T-helper 17 cell (primary cell): Measurements from ENCODE around the gene NAIF1. TPM values are rescaled to one million over a fixed set of nuclear protein-coding genes. Genes with fewer than 3 reads are reported as not detected.

Experiments
- ATAC-seq: fragments of 150-1000 bp; cut with Tn5 transposase; 2 replicates; pipeline ENCODE4 v1.10.0; 2021; ENCODE audit warnings: mild to moderate bottlenecking, moderate library complexity
- DNase-seq, 3 donors: peaks; one replicate each; pipeline versions ENCODE4 v3.0.0 to v3.0.0-alpha.2; 2020 to 2021
- H3K9me3 ChIP-seq: one replicate; pipeline ENCODE4 v1.7.0; 2013; ENCODE audit warnings: low read length, mild to moderate bottlenecking; ENCODE audit not compliant: control insufficient read depth, poor library complexity, severe bottlenecking
- H3K27ac Mint-ChIP-seq: one replicate; pipeline ENCODE4 v1.8.0; 2022; ENCODE audit warnings: mild to moderate bottlenecking, moderate library complexity, mixed read lengths
- H3K27me3 Mint-ChIP-seq: one replicate; pipeline ENCODE4 v1.8.0; 2022; ENCODE audit warnings: mixed read lengths
- H3K36me3 Mint-ChIP-seq: one replicate; pipeline ENCODE4 v1.8.0; 2022; ENCODE audit warnings: low read depth, mixed read lengths
- H3K4me1 Mint-ChIP-seq: one replicate; pipeline ENCODE4 v1.8.0; 2022; ENCODE audit warnings: mild to moderate bottlenecking, mixed read lengths
- H3K4me3 Mint-ChIP-seq: one replicate; pipeline ENCODE4 v1.8.0; 2022; ENCODE audit warnings: mild to moderate bottlenecking, moderate library complexity, mixed read lengths
- total RNA-seq, 4 donors: library from RNA in 2 of 4; stranded (reverse) in 2 of 4; gene quantifications; one replicate each; pipeline ENCODE4 v1.2.3 and lab custom pipeline; 2022 to 2026

NAIF1 gene
- total RNA-seq, 2 donors from 2014 or later = 11.6 to 15.2 TPM

GRCh38 chr9:128098297-128099230 is 31.4 kb upstream of the NAIF1 start:
- H3K4me1 Mint-ChIP-seq = peaks cover 38% of the 10 kb centered on the region
- no peaks in the 10 kb centered on the region for H3K9me3 ChIP-seq
- ATAC-seq = peak; percentile 42
- H3K36me3 Mint-ChIP-seq = peaks cover 5% of the 10 kb centered on the region
- DNase-seq = peak in 1 of 3 donors; percentile 42
- peak overlapping the region; percentile 68 for H3K27ac Mint-ChIP-seq
- H3K4me3 Mint-ChIP-seq = peak overlapping the region; percentile 60
- no peaks in the 10 kb centered on the region for H3K27me3 Mint-ChIP-seq

GRCh38 chr9:128097543-128098296 is 30.6 kb upstream of the NAIF1 start:
- H3K36me3 Mint-ChIP-seq = peaks cover 5% of the 10 kb centered on the region
- ATAC-seq (no peak), DNase-seq (no peak)
- peak overlapping the region; percentile 94 for H3K27ac Mint-ChIP-seq
- H3K4me1 Mint-ChIP-seq = peaks cover 38% of the 10 kb centered on the region
- H3K27me3 Mint-ChIP-seq = no peaks in the 10 kb centered on the region
- H3K9me3 ChIP-seq = no peaks in the 10 kb centered on the region
- no peak overlapping the region for H3K4me3 Mint-ChIP-seq

- ATAC-seq = no peak
- Mint-ChIP-seq H3K27me3 (no peaks in the 10 kb centered on the region), H3K27ac (peak overlapping the region; percentile 94), H3K36me3 (peaks cover 3% of the 10 kb centered on the region), H3K4me3 (no peak overlapping the region), H3K4me1 (peaks cover 36% of the 10 kb centered on the region)
- no peak for DNase-seq
- H3K9me3 ChIP-seq = no peaks in the 10 kb centered on the region
Observed at GRCh38 chr9:128096616-128097536, 29.8 kb upstream of the NAIF1 start.

GRCh38 chr9:128094950-128095544 is 27.9 kb upstream of the NAIF1 start:
- DNase-seq (no peak), ATAC-seq (no peak)
- peak overlapping the region; percentile 94 for H3K27ac Mint-ChIP-seq
- H3K4me3 Mint-ChIP-seq = no peak overlapping the region
- H3K27me3 Mint-ChIP-seq = no peaks in the 10 kb centered on the region
- no peaks in the 10 kb centered on the region for H3K36me3 Mint-ChIP-seq
- peaks cover 41% of the 10 kb centered on the region for H3K4me1 Mint-ChIP-seq
- H3K9me3 ChIP-seq = no peaks in the 10 kb centered on the region

- DNase-seq (peak; percentile 46 to 70 (median 57)), ATAC-seq (peak; percentile 93)
- no peaks in the 10 kb centered on the region for H3K27me3 Mint-ChIP-seq
- H3K4me3 Mint-ChIP-seq = peak overlapping the region; percentile 86
- H3K36me3 Mint-ChIP-seq = no peaks in the 10 kb centered on the region
- peak overlapping the region; percentile 94 for H3K27ac Mint-ChIP-seq
- H3K4me1 Mint-ChIP-seq = peaks cover 45% of the 10 kb centered on the region
- H3K9me3 ChIP-seq = no peaks in the 10 kb centered on the region
Observed at GRCh38 chr9:128094166-128094949, 27.2 kb upstream of the NAIF1 start.

- Mint-ChIP-seq H3K27ac (peak overlapping the region; percentile 94), H3K27me3 (no peaks in the 10 kb centered on the region), H3K36me3 (no peaks in the 10 kb centered on the region), H3K4me1 (peaks cover 46% of the 10 kb centered on the region), H3K4me3 (peak overlapping the region; percentile 59)
- DNase-seq (no peak), ATAC-seq (peak; percentile 38)
- H3K9me3 ChIP-seq = no peaks in the 10 kb centered on the region
Observed at GRCh38 chr9:128093011-128093410, 25.9 kb upstream of the NAIF1 start.

- ATAC-seq = no peak
Observed at GRCh38 chr9:128092199-128092977, 25.3 kb upstream of the NAIF1 start.

GRCh38 chr9:128091571-128091970 is 24.5 kb upstream of the NAIF1 start:
- no peak for ATAC-seq
- peak overlapping the region; percentile 94 for H3K27ac Mint-ChIP-seq
- DNase-seq = no peak
- H3K9me3 ChIP-seq = no peaks in the 10 kb centered on the region
- H3K4me1 Mint-ChIP-seq = peaks cover 52% of the 10 kb centered on the region
- H3K36me3 Mint-ChIP-seq = no peaks in the 10 kb centered on the region
- peak overlapping the region; percentile 79 for H3K4me3 Mint-ChIP-seq
- no peaks in the 10 kb centered on the region for H3K27me3 Mint-ChIP-seq

More at GRCh38 chr9:128092199-128092977, 25.3 kb upstream of the NAIF1 start:
- H3K9me3 ChIP-seq = no peaks in the 10 kb centered on the region
- H3K27me3 Mint-ChIP-seq = no peaks in the 10 kb centered on the region
- DNase-seq = no peak
- H3K36me3 Mint-ChIP-seq = no peaks in the 10 kb centered on the region
- H3K4me3 Mint-ChIP-seq = peak overlapping the region; percentile 36
- peak overlapping the region; percentile 94 for H3K27ac Mint-ChIP-seq
- peaks cover 51% of the 10 kb centered on the region for H3K4me1 Mint-ChIP-seq

GRCh38 chr9:128091144-128091543 is 24.0 kb upstream of the NAIF1 start:
- no peak overlapping the region for H3K4me3 Mint-ChIP-seq
- no peak for DNase-seq
- ATAC-seq = no peak
- H3K27ac Mint-ChIP-seq = peak overlapping the region; percentile 94
- no peaks in the 10 kb centered on the region for H3K27me3 Mint-ChIP-seq
- H3K4me1 Mint-ChIP-seq = peaks cover 50% of the 10 kb centered on the region
- no peaks in the 10 kb centered on the region for H3K9me3 ChIP-seq
- no peaks in the 10 kb centered on the region for H3K36me3 Mint-ChIP-seq

- Mint-ChIP-seq H3K27me3 (no peaks in the 10 kb centered on the region), H3K27ac (peak overlapping the region; percentile 75), H3K4me1 (peaks cover 54% of the 10 kb centered on the region), H3K36me3 (peaks cover 2% of the 10 kb centered on the region), H3K4me3 (no peak overlapping the region)
- no peaks in the 10 kb centered on the region for H3K9me3 ChIP-seq
- DNase-seq (no peak), ATAC-seq (no peak)
Observed at GRCh38 chr9:128089299-128089698, 22.2 kb upstream of the NAIF1 start.

- H3K27me3 Mint-ChIP-seq = no peaks in the 10 kb centered on the region
- H3K27ac Mint-ChIP-seq = peak overlapping the region; percentile 75
- no peaks in the 10 kb centered on the region for H3K9me3 ChIP-seq
- H3K4me3 Mint-ChIP-seq = peak overlapping the region; percentile 72
- peaks cover 54% of the 10 kb centered on the region for H3K4me1 Mint-ChIP-seq
- DNase-seq = no peak
- H3K36me3 Mint-ChIP-seq = peaks cover 4% of the 10 kb centered on the region
- ATAC-seq = peak; percentile 69
Observed at GRCh38 chr9:128088253-128088945, 21.3 kb upstream of the NAIF1 start.
